ENCODE results near the gene FHL1. TPM values are rescaled to one million over a fixed set of nuclear protein-coding genes. Genes with fewer than 3 reads are reported as not detected.

Gene FHL1
- total RNA-seq, 1 donor from 2014 or later = 6.4 TPM

DNA sequence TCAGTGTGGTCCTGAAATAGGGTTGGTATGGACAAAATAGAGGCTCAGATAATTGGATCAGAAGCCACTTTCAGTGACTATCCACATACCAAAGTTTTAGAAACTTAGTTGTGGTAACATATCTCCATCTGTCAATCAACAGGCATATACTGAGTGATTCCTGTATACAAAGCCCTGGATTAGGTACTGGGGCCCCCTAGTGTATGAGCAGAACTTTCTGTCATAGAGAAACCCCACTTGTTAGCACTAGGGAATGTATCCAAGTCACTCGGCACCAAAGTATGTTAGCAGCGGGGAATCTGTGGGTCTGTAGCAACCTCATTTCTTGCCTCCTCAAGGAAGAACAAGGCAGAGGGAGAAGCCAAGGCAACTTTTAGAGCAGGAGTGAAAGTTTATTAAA is 53.1 kb downstream of the FHL1 start:
- Mint-ChIP-seq H3K9me3 (no peaks in the 10 kb centered on the region), H3K27ac (no peak overlapping the region), H3K27me3 (no peaks in the 10 kb centered on the region), H3K36me3 (ENCODE audit: low read depth) (no peaks in the 10 kb centered on the region), H3K4me1 (peaks cover 12% of the 10 kb centered on the region), H3K4me3 (no peak overlapping the region)
- CTCF ChIA-PET = no interaction called here
- no peak for TF ChIP-seq CTCF (IDR thresholded peaks at IDR 0.05)
- ATAC-seq (ENCODE audit: low read depth) (no peak), DNase-seq (no peak)
- intact Hi-C loops (cut with micrococcal nuclease) = loop anchor here (2.0 kb wide), 1 partner anchor 172 kb away; no protein-coding TSS in a partner anchor
- POLR2A ChIA-PET = no interaction called here

GRCh38 chrX:136201601-136202000 is 54.3 kb downstream of the FHL1 start:
- peaks cover 11% of the 10 kb centered on the region for H3K4me1 Mint-ChIP-seq
- H3K27me3 Mint-ChIP-seq = no peaks in the 10 kb centered on the region
- ChIA-PET POLR2A (no interaction called here), CTCF (no interaction called here)
- intact Hi-C loops (cut with micrococcal nuclease) = loop anchor here (2.0 kb wide), 1 partner anchor 173 kb away; no protein-coding TSS in a partner anchor
- ATAC-seq (ENCODE audit: low read depth) (no peak), DNase-seq (no peak)
- TF ChIP-seq CTCF (IDR thresholded peaks at IDR 0.05) = no peak
- no peak overlapping the region for H3K27ac Mint-ChIP-seq
- H3K36me3 Mint-ChIP-seq (ENCODE audit: low read depth) = no peaks in the 10 kb centered on the region
- H3K9me3 Mint-ChIP-seq = no peaks in the 10 kb centered on the region
- no peak overlapping the region for H3K4me3 Mint-ChIP-seq

- no peak for TF ChIP-seq CTCF (IDR thresholded peaks at IDR 0.05)
- POLR2A ChIA-PET = no interaction called here
- Mint-ChIP-seq H3K36me3 (ENCODE audit: low read depth) (no peaks in the 10 kb centered on the region), H3K4me1 (peaks cover 7% of the 10 kb centered on the region), H3K4me3 (no peak overlapping the region), H3K9me3 (no peaks in the 10 kb centered on the region), H3K27me3 (no peaks in the 10 kb centered on the region), H3K27ac (no peak overlapping the region)
- DNase-seq (no peak), ATAC-seq (ENCODE audit: low read depth) (no peak)
- intact Hi-C loops (cut with micrococcal nuclease) = no loop called here
- CTCF ChIA-PET = interaction anchor here (1.2 kb wide), 1 partner anchor 175 kb away, joined by 3 read pairs; no protein-coding TSS in a partner anchor
These were observed 55.6 kb downstream of the FHL1 start for GRCh38 chrX:136202889-136203288.

- POLR2A ChIA-PET = no interaction called here
- Mint-ChIP-seq H3K4me1 (peaks cover 7% of the 10 kb centered on the region), H3K27ac (no peak overlapping the region), H3K27me3 (no peaks in the 10 kb centered on the region), H3K4me3 (no peak overlapping the region), H3K9me3 (no peaks in the 10 kb centered on the region), H3K36me3 (ENCODE audit: low read depth) (no peaks in the 10 kb centered on the region)
- DNase-seq (no peak), ATAC-seq (ENCODE audit: low read depth) (no peak)
- intact Hi-C loops (cut with micrococcal nuclease) = no loop called here
- TF ChIP-seq CTCF (IDR thresholded peaks at IDR 0.05) = no peak
- CTCF ChIA-PET = no interaction called here
These were observed 56.1 kb downstream of the FHL1 start for GRCh38 chrX:136203438-136203837.

GRCh38 chrX:136203951-136204350 is 56.6 kb downstream of the FHL1 start:
- Mint-ChIP-seq H3K27ac (no peak overlapping the region), H3K9me3 (no peaks in the 10 kb centered on the region), H3K27me3 (no peaks in the 10 kb centered on the region), H3K4me1 (peaks cover 7% of the 10 kb centered on the region), H3K4me3 (no peak overlapping the region), H3K36me3 (ENCODE audit: low read depth) (no peaks in the 10 kb centered on the region)
- ChIA-PET POLR2A (no interaction called here), CTCF (no interaction called here)
- ATAC-seq (ENCODE audit: low read depth) = no peak
- no peak for TF ChIP-seq CTCF (IDR thresholded peaks at IDR 0.05)
- intact Hi-C loops (cut with micrococcal nuclease) = no loop called here
- DNase-seq = no peak

Measured in activated B cell treated with CpG ODN at 0.5 μM for 24 hours (primary cell).